Activated naive CD4-positive, alpha-beta T cell treated with anti-CD3 and anti-CD28 coated beads, Interleukin-2, amount 50 U/mL, for 16 hours (primary cell): ENCODE measurements around the gene SLC7A5.
"Not testable (repeated sequence)": the region's sequence is repeated elsewhere in the genome, so short reads cannot be mapped to it uniquely, and the experiment has no call there.

ENCODE experiments used
- DNase-seq: peaks from one replicate; pipeline ENCODE4 v3.0.0-alpha.2; 2020

Gene SLC7A5

GRCh38 chr16:87790292-87791100, 78.8 kb downstream of the SLC7A5 start:
- DNase-seq: no peak

DNA sequence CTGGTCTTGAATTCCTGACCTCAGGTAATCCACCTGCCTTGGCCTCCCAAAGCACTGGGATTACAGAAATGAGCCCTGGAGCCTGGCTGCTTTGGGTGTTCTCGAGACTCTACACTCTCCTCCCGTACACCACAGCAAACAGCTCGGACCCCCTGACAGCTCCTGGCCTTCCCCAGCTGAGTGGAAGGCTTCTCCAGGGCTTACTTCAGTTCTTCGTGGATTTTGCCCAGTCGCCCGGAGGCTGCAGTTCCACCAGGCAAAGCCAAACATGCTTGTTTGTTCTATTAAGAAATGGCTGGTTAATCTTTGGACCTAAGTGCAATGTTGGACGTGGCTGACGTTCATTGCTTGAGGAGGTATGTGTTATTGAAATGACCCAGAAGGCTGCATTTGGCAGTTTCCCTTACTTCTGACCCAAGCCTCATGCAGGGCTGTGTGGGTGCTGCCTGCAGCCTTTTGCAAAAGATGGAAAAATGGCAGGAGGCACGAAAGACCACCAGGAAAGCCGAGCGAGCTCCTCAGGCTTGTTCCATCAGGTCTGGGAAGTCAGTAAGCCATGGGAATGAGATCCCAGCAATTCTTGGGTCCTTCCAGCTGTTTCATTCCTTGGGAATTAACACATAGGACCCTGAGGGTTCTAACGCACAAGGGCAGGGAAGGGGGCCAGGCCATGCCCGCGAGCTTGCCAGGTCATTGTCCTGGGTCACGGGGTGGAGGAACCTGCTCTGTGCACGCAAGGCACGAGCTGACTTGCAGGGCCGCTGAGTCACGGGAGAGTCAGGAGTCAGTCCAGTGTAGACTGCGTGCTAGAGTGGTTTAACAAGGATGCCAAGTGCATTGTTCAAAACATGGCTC, 79.6 kb downstream of the SLC7A5 start:
- no peak for DNase-seq

DNA sequence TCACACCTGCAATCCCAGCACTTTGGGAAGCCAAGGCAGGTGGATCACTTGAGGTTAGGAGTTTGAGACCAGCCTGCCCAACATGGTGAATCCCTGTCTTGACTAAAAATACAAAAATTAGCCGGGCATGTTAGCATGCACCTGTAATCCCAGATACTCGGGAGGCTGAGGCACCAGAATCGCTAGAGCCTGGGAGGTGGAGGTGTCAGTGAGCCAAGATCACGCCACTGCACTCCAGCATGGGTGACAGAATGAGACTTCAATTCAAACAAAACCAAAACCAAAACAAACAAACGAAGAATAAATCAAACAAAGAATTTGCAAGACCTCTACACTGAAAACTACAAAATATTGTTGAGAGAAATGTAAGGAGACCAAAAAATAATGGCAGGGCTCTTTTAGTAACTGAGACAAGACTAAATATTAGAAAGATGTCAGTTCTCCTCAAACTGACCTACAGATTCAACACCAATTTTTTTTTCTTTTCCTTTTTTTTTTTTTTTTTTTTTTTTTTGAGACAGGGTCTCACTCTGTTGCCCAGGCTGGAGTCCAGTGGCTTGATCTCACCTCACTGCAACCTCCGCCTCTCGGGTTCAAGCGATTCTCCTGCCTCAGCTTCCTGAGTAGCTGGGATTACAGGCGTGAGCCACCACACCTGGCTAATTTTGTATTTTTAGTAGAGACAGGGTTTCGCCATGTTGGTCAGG, 80.4 kb downstream of the SLC7A5 start:
- not testable (repeated sequence) for DNase-seq

- not testable (repeated sequence) for DNase-seq
Observed at GRCh38 chr16:87787451-87788091, 81.7 kb downstream of the SLC7A5 start.

- DNase-seq: no peak
Observed at GRCh38 chr16:87784812-87785211, 84.5 kb downstream of the SLC7A5 start.

DNA sequence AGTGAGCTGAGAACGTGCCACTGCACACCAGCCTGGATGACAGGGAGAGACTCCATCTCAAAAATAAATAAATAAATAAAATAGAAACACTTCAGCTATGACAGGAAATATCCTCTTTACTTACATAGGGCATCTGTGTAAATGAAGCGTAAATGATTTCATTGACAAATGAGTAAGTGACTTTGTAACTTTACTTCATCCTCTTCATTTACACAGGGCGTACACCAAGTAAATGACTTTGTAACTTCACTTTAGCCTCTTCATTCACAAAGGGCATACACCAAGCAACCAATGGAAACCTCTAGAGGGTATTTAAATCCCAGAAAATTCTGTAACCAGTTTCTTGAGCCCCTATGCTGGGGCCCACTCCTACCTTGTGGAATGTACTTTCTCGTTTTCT, 87.3 kb downstream of the SLC7A5 start:
- no peak for DNase-seq

- no peak for DNase-seq
Observed at GRCh38 chr16:87780385-87780989, 88.8 kb downstream of the SLC7A5 start.
